Measurements from ENCODE around the gene SPNS3. TPM values are rescaled to one million over a fixed set of nuclear protein-coding genes. Genes with fewer than 3 reads are reported as not detected.

The SPNS3 gene
- total and polyA plus RNA-seq, 9 of the 15 experiments (the other 6 are each of a cell fraction or from before 2014, with no cell fraction given) = not detected

- ATAC-seq (no peak), DNase-seq (ENCODE audit: extremely low read depth in 1 of 4, low spot score in 3 of 4) (no peak), FAIRE-seq (no peak)
- intact Hi-C loops (cut with micrococcal nuclease) (no loop called here), in situ Hi-C loops (cut with MboI) (no loop called here)
- H4K20me1 ChIP-seq (replicated peaks; ENCODE audit: control insufficient read depth, insufficient read depth, low read length) = no peaks in the 10 kb centered on the region
- no peak overlapping the region for H3K4me3 ChIP-seq
- H3K27ac ChIP-seq (ENCODE audit: extremely low read depth, low read depth, low read length) = no peak overlapping the region
- BruUV-seq (replicated peaks) = no TSS peak
- H3K9ac ChIP-seq (ENCODE audit: insufficient read depth in 1 of 2, low read depth in 2 of 2, low read length in 2 of 2) = no peak overlapping the region; a peak in 1 of 4 replicates
- no peaks in the 10 kb centered on the region for H3K36me3 ChIP-seq (ENCODE audit: control insufficient read depth, insufficient read depth, low read length)
- H2AFZ ChIP-seq (ENCODE audit: low read depth, low read length) = 0 out of 2 replicates have a peak overlapping the region, but pooled peaks have one; percentile 9
- ChIA-PET POLR2A (interaction anchor here (1.0 to 1.3 kb wide), 2 partner anchors 11 to 24 kb away, joined by 4 to 7 read pairs; no protein-coding TSS in a partner anchor), CTCF (ENCODE audit: low intra/inter-chr PET ratio) (no interaction called here)
- no peaks in the 10 kb centered on the region for H3K9me3 ChIP-seq (replicated peaks; ENCODE audit: control insufficient read depth, insufficient read depth, low read depth, low read length)
- no peak overlapping the region for H3K4me2 ChIP-seq (ENCODE audit: insufficient read depth, low read length)
- H3K4me1 ChIP-seq (replicated peaks in 1 of 2; ENCODE audit: control insufficient read depth in 2 of 2, insufficient read depth in 2 of 2, low read length in 2 of 2) = peaks cover 0 to 6% of the 10 kb centered on the region in 2 experiments; a peak in 1 of 5 replicates
- no peaks in the 10 kb centered on the region for H3K9me1 ChIP-seq (ENCODE audit: control insufficient read depth, insufficient read depth, low read length)
- WGBS (ENCODE audit: insufficient coverage, low coverage, missing lambda C conversion rate) = 69% methylated on average over 4 of the region's 5 CpGs
- H3K27me3 ChIP-seq (ENCODE audit: control insufficient read depth in 2 of 2, insufficient read depth in 2 of 2, low read length in 2 of 2) = no peaks in the 10 kb centered on the region
- no peaks in the 10 kb centered on the region for H3K79me2 ChIP-seq (ENCODE audit: control insufficient read depth, insufficient read depth, low read length)
- TF ChIP-seq ZFP91 (CRISPR knock-in tag; IDR thresholded peaks at IDR 0.05) (no peak), ZNF785 (CRISPR knock-in tag; IDR thresholded peaks at IDR 0.05) (no peak), LARP7 (IDR thresholded peaks at IDR 0.05) (no peak), RAD21 (CRISPR knock-in tag; conservative IDR thresholded peaks at IDR 0.05 in 1 of 2, IDR thresholded peaks at IDR 0.05 in 1 of 2) (no peak), ZBTB1 (CRISPR knock-in tag; IDR thresholded peaks at IDR 0.05; ENCODE audit: borderline replicate concordance, low read depth) (no peak), KLF13 (tag; IDR thresholded peaks at IDR 0.05; ENCODE audit: borderline replicate concordance, low read depth) (no peak), SP1 (CRISPR knock-in tag; IDR thresholded peaks at IDR 0.05) (no peak), KDM1A (IDR thresholded peaks at IDR 0.05) (no peak), ETV5 (CRISPR knock-in tag; IDR thresholded peaks at IDR 0.05; ENCODE audit: low read depth) (no peak), RFX5 (IDR thresholded peaks at IDR 0.05; ENCODE audit: low read depth, low read length) (no peak), GMEB1 (CRISPR knock-in tag; IDR thresholded peaks at IDR 0.05) (no peak), ZNF639 (CRISPR knock-in tag; conservative IDR thresholded peaks at IDR 0.05 in 1 of 2, IDR thresholded peaks at IDR 0.05 in 1 of 2) (no peak), SNRNP70 (optimal IDR thresholded peaks at IDR 0.05; ENCODE audit: low read depth, low read length) (no peak), SREBF2 (CRISPR knock-in tag; IDR thresholded peaks at IDR 0.05) (no peak), ZNF668 (CRISPR knock-in tag; IDR thresholded peaks at IDR 0.05) (no peak), HDGF (IDR thresholded peaks at IDR 0.05) (no peak), L3MBTL2 (IDR thresholded peaks at IDR 0.05) (no peak)
Observed at GRCh38 chr17:4394208-4395110, 39.3 kb upstream of the SPNS3 start.

All from K562 (cell line).